ENCODE data around the gene RELN. TPM values are rescaled to one million over a fixed set of nuclear protein-coding genes. Genes with fewer than 3 reads are reported as not detected.

Gene RELN
- total RNA-seq, 4 donors from 2014 or later, result 0.02 to 0.73 (median 0.39) TPM; not detected in 1

GRCh38 chr7:103772171-103772773, 217.2 kb downstream of the RELN start:
- no peak for DNase-seq
- no peak for TF ChIP-seq CTCF (IDR thresholded peaks at IDR 0.05 in 4 of 5, conservative IDR thresholded peaks at IDR 0.05 in 1 of 5)
- no peak for TF ChIP-seq POLR2A (IDR thresholded peaks at IDR 0.05)
- no peaks in the 10 kb centered on the region for H3K27me3 ChIP-seq

GRCh38 chr7:103771294-103771693, 218.2 kb downstream of the RELN start:
- in situ Hi-C loops (cut with MboI; ENCODE audit: low sequenced_read_pairs in 4 of 4), result no loop called here
- ATAC-seq (no peak), DNase-seq (no peak)
- no peak for TF ChIP-seq POLR2A (IDR thresholded peaks at IDR 0.05)
- TF ChIP-seq CTCF (IDR thresholded peaks at IDR 0.05 in 4 of 5, conservative IDR thresholded peaks at IDR 0.05 in 1 of 5), result no peak
- H3K4me1 ChIP-seq, result no peaks in the 10 kb centered on the region
- H3K36me3 ChIP-seq, result no peaks in the 10 kb centered on the region
- H3K9me3 ChIP-seq, result no peaks in the 10 kb centered on the region
- intact Hi-C loops (cut with DNase I; ENCODE audit: low total_unique reads), result no loop called here
- H3K4me3 ChIP-seq, result no peak overlapping the region
- H3K27ac ChIP-seq, result no peak overlapping the region
- no peaks in the 10 kb centered on the region for H3K27me3 ChIP-seq

More at GRCh38 chr7:103772171-103772773, 217.2 kb downstream of the RELN start:
- H3K9me3 ChIP-seq, result no peaks in the 10 kb centered on the region
- ATAC-seq, result no peak
- in situ Hi-C loops (cut with MboI; ENCODE audit: low sequenced_read_pairs in 4 of 4), result no loop called here
- no peaks in the 10 kb centered on the region for H3K36me3 ChIP-seq
- no peak overlapping the region for H3K4me3 ChIP-seq
- intact Hi-C loops (cut with DNase I; ENCODE audit: low total_unique reads), result no loop called here
- no peaks in the 10 kb centered on the region for H3K4me1 ChIP-seq
- H3K27ac ChIP-seq, result no peak overlapping the region

- no peaks in the 10 kb centered on the region for H3K4me1 ChIP-seq
- intact Hi-C loops (cut with DNase I; ENCODE audit: low total_unique reads), result no loop called here
- no peaks in the 10 kb centered on the region for H3K27me3 ChIP-seq
- in situ Hi-C loops (cut with MboI; ENCODE audit: low sequenced_read_pairs in 4 of 4), result no loop called here
- H3K36me3 ChIP-seq, result no peaks in the 10 kb centered on the region
- no peak overlapping the region for H3K4me3 ChIP-seq
- no peaks in the 10 kb centered on the region for H3K9me3 ChIP-seq
- DNase-seq (no peak), ATAC-seq (no peak)
- H3K27ac ChIP-seq, result no peak overlapping the region
- no peak for TF ChIP-seq POLR2A (IDR thresholded peaks at IDR 0.05)
- no peak for TF ChIP-seq CTCF (IDR thresholded peaks at IDR 0.05 in 4 of 5, conservative IDR thresholded peaks at IDR 0.05 in 1 of 5)
Observed at GRCh38 chr7:103766660-103767059, 222.8 kb downstream of the RELN start.

GRCh38 chr7:103765901-103766300, 223.6 kb downstream of the RELN start:
- H3K27me3 ChIP-seq, result no peaks in the 10 kb centered on the region
- TF ChIP-seq POLR2A (IDR thresholded peaks at IDR 0.05), result no peak
- no peak for TF ChIP-seq CTCF (IDR thresholded peaks at IDR 0.05 in 4 of 5, conservative IDR thresholded peaks at IDR 0.05 in 1 of 5)
- ATAC-seq (no peak), DNase-seq (no peak)
- intact Hi-C loops (cut with DNase I; ENCODE audit: low total_unique reads), result no loop called here
- H3K9me3 ChIP-seq, result no peaks in the 10 kb centered on the region
- no peaks in the 10 kb centered on the region for H3K4me1 ChIP-seq
- in situ Hi-C loops (cut with MboI; ENCODE audit: low sequenced_read_pairs in 4 of 4), result no loop called here
- no peaks in the 10 kb centered on the region for H3K36me3 ChIP-seq
- H3K27ac ChIP-seq, result no peak overlapping the region
- no peak overlapping the region for H3K4me3 ChIP-seq

GRCh38 chr7:103764901-103765300, 224.6 kb downstream of the RELN start:
- Histone ChIP-seq H3K4me3 (no peak overlapping the region), H3K9me3 (no peaks in the 10 kb centered on the region), H3K36me3 (no peaks in the 10 kb centered on the region), H3K4me1 (no peaks in the 10 kb centered on the region), H3K27ac (no peak overlapping the region), H3K27me3 (no peaks in the 10 kb centered on the region)
- ATAC-seq, result no peak
- TF ChIP-seq CTCF (IDR thresholded peaks at IDR 0.05 in 4 of 5, conservative IDR thresholded peaks at IDR 0.05 in 1 of 5), result no peak
- TF ChIP-seq POLR2A (IDR thresholded peaks at IDR 0.05), result no peak
- no peak for DNase-seq
- in situ Hi-C loops (cut with MboI; ENCODE audit: low sequenced_read_pairs in 4 of 4), result no loop called here
- intact Hi-C loops (cut with DNase I; ENCODE audit: low total_unique reads), result no loop called here

All from gastrocnemius medialis (tissue), 4 donors.